ENCODE results near the gene PTPRN2. TPM values are rescaled to one million over a fixed set of nuclear protein-coding genes. Genes with fewer than 3 reads are reported as not detected.

PTPRN2 gene
- polyA plus RNA-seq, 1 of the 3 experiments (the other 2 are of a cell fraction) = 4.0 TPM

GRCh38 chr7:158616050-158616449 lies 28.4 kb upstream of the PTPRN2 start (continued):
- TF ChIP-seq SIN3A (IDR thresholded peaks at IDR 0.05; ENCODE audit: borderline replicate concordance, low read depth, low read length) (no peak), RCOR1 (IDR thresholded peaks at IDR 0.05; ENCODE audit: low read length) (no peak), PBX3 (IDR thresholded peaks at IDR 0.05) (no peak), POLR2AphosphoS5 (IDR thresholded peaks at IDR 0.05; ENCODE audit: low read depth, low read length) (no peak), CHD2 (IDR thresholded peaks at IDR 0.05; ENCODE audit: low read length, partially characterized antibody) (no peak), GABPA (IDR thresholded peaks at IDR 0.05; ENCODE audit: low read depth) (no peak)
- TF ChIP-seq, protein P1, sequence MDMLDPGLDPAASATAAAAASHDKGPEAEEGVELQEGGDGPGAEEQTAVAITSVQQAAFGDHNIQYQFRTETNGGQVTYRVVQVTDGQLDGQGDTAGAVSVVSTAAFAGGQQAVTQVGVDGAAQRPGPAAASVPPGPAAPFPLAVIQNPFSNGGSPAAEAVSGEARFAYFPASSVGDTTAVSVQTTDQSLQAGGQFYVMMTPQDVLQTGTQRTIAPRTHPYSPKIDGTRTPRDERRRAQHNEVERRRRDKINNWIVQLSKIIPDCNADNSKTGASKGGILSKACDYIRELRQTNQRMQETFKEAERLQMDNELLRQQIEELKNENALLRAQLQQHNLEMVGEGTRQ (IDR thresholded peaks at IDR 0.05; ENCODE audit: borderline replicate concordance, low read depth, low read length) = no peak

DNA sequence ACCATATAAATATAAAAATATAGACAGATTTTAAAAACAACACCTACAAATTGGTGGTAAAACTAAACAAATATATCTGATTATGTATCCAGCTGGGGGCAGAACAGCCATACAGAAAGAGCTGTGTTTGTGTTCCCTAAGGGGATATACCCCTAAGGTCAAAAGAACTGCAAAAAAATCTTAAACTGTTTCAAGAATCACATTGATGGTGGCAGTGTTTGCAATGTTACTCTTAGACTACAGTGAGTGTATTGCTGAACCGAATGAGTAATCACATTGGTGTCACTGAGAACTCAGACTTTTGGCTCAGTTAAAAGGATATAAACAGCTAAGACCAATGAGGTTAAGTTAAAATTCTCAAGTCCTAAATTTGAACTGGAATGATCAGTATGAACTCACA lies 27.1 kb upstream of the PTPRN2 start:
- no peak for DNase-seq
- Histone ChIP-seq H3K27ac (ENCODE audit: low read depth in 2 of 2, low read length in 1 of 2) (no peak overlapping the region), H3K9ac (no peak overlapping the region), H3K36me3 (replicated peaks in 1 of 2; ENCODE audit: control insufficient read depth in 1 of 2, insufficient read depth in 2 of 2, low read length in 1 of 2) (peaks cover 2 to 5% of the 10 kb centered on the region in 2 experiments), H3K9me2 (no peaks in the 10 kb centered on the region), H3K4me1 (ENCODE audit: control insufficient read depth in 1 of 2, insufficient read depth in 2 of 2, low read depth in 1 of 2, low read length in 1 of 2) (peaks cover 0 to 10% of the 10 kb centered on the region in 2 experiments; a peak in 2 of 4 replicates), H3K79me2 (ENCODE audit: insufficient read depth) (no peaks in the 10 kb centered on the region), H4K20me1 (ENCODE audit: insufficient read depth) (no peaks in the 10 kb centered on the region), H3K4me3 (ENCODE audit: low read depth in 2 of 2, low read length in 1 of 2) (no peak overlapping the region), H3K9me3 (no peaks in the 10 kb centered on the region), H3F3A (replicated peaks; ENCODE audit: insufficient read depth) (peaks cover 5% of the 10 kb centered on the region), H3K27me3 (ENCODE audit: insufficient read depth) (no peaks in the 10 kb centered on the region), H3K4me2 (no peak overlapping the region), H2AFZ (ENCODE audit: low read depth) (no peak overlapping the region)
- ChIA-PET POLR2A (no interaction called here), CTCF (interaction anchor here (0.8 to 1.7 kb wide), 4 partner anchors 11 to 32 kb away, joined by 3 to 9 read pairs (median 3); no protein-coding TSS in a partner anchor)
- WGBS (ENCODE audit: low lambda C conversion rate) = 74% methylated on average over 1 of the region's 1 CpG
- TF ChIP-seq RFX5 (IDR thresholded peaks at IDR 0.05; ENCODE audit: low read length) (no peak), ELF1 (IDR thresholded peaks at IDR 0.05) (no peak), MEF2A (IDR thresholded peaks at IDR 0.05; ENCODE audit: borderline replicate concordance, low read depth) (no peak), TCF12 (IDR thresholded peaks at IDR 0.05) (no peak), RCOR1 (IDR thresholded peaks at IDR 0.05; ENCODE audit: low read length) (no peak), FOSL2 (IDR thresholded peaks at IDR 0.05; ENCODE audit: borderline replicate concordance, low read depth) (no peak), FOXM1 (IDR thresholded peaks at IDR 0.05; ENCODE audit: low read depth) (no peak)
- TF ChIP-seq, protein P2, sequence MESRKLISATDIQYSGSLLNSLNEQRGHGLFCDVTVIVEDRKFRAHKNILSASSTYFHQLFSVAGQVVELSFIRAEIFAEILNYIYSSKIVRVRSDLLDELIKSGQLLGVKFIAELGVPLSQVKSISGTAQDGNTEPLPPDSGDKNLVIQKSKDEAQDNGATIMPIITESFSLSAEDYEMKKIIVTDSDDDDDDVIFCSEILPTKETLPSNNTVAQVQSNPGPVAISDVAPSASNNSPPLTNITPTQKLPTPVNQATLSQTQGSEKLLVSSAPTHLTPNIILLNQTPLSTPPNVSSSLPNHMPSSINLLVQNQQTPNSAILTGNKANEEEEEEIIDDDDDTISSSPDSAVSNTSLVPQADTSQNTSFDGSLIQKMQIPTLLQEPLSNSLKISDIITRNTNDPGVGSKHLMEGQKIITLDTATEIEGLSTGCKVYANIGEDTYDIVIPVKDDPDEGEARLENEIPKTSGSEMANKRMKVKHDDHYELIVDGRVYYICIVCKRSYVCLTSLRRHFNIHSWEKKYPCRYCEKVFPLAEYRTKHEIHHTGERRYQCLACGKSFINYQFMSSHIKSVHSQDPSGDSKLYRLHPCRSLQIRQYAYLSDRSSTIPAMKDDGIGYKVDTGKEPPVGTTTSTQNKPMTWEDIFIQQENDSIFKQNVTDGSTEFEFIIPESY (IDR thresholded peaks at IDR 0.05; ENCODE audit: borderline replicate concordance, low read depth) = no peak
- TF ChIP-seq, protein P3, sequence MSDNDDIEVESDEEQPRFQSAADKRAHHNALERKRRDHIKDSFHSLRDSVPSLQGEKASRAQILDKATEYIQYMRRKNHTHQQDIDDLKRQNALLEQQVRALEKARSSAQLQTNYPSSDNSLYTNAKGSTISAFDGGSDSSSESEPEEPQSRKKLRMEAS (IDR thresholded peaks at IDR 0.05; ENCODE audit: low read depth) = no peak
- TF ChIP-seq, protein P4, sequence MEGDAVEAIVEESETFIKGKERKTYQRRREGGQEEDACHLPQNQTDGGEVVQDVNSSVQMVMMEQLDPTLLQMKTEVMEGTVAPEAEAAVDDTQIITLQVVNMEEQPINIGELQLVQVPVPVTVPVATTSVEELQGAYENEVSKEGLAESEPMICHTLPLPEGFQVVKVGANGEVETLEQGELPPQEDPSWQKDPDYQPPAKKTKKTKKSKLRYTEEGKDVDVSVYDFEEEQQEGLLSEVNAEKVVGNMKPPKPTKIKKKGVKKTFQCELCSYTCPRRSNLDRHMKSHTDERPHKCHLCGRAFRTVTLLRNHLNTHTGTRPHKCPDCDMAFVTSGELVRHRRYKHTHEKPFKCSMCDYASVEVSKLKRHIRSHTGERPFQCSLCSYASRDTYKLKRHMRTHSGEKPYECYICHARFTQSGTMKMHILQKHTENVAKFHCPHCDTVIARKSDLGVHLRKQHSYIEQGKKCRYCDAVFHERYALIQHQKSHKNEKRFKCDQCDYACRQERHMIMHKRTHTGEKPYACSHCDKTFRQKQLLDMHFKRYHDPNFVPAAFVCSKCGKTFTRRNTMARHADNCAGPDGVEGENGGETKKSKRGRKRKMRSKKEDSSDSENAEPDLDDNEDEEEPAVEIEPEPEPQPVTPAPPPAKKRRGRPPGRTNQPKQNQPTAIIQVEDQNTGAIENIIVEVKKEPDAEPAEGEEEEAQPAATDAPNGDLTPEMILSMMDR (IDR thresholded peaks at IDR 0.05) = no peak
